WTC11 (cell line): ENCODE measurements around the gene FOXJ3. TPM values are rescaled to one million over a fixed set of nuclear protein-coding genes. Genes with fewer than 3 reads are reported as not detected.

Experiments
- ATAC-seq: fragments of 200-7000 bp; cut with Tn5 transposase; 2 replicates; pipeline ENCODE4 v1.10.0; 2021; ENCODE audit warnings: mild to moderate bottlenecking, moderate library complexity
- CTCF ChIA-PET: fragments of 300-600 bp; sonication (Branson Sonifier 250); formaldehyde crosslinking; loops from one replicate; lab custom pipeline; 2021; ENCODE audit warnings: antibody characterized with exemption; lab: Charles Lee
- POLR2A ChIA-PET: fragments of 350-600 bp; sonication (Branson Sonifier 250); formaldehyde crosslinking; loops from one replicate; lab custom pipeline; 2021; ENCODE audit warnings: antibody characterized with exemption; lab: Charles Lee
- DNase-seq: peaks from one replicate; pipeline ENCODE4 v3.0.0; 2021; ENCODE audit warnings: low spot score
- H3K27ac Mint-ChIP-seq: 2 replicates; pipeline ENCODE4 v1.8.0; 2021; ENCODE audit warnings: mixed read lengths
- H3K27me3 Mint-ChIP-seq: 2 replicates; pipeline ENCODE4 v1.8.0; 2021; ENCODE audit warnings: low read depth, mild to moderate bottlenecking, moderate library complexity, mixed read lengths
- H3K36me3 Mint-ChIP-seq: 2 replicates; pipeline ENCODE4 v1.8.0; 2021; ENCODE audit warnings: mixed read lengths
- H3K4me1 Mint-ChIP-seq: 2 replicates; pipeline ENCODE4 v1.8.0; 2022; ENCODE audit warnings: mixed read lengths
- H3K4me3 Mint-ChIP-seq: 2 replicates; pipeline ENCODE4 v1.8.0; 2021; ENCODE audit warnings: mild to moderate bottlenecking, moderate library complexity, mixed read lengths
- H3K9me3 Mint-ChIP-seq: 2 replicates; pipeline ENCODE4 v1.8.0; 2021; ENCODE audit warnings: mixed read lengths
- AR ChIP-seq: fragments of 250-450 bp; sonication (Bioruptor Pico); IDR thresholded peaks from 2 replicates; pipeline ENCODE4 v1.9.0; 2021; ENCODE audit warnings: mild to moderate bottlenecking
- CREB1 ChIP-seq: sonication (generic); formaldehyde crosslinking; IDR thresholded peaks from 2 replicates; pipeline ENCODE4 v1.8.0; 2023; ENCODE audit warnings: mild to moderate bottlenecking, missing genetic modification reagents
- CREM ChIP-seq: sonication (generic); formaldehyde crosslinking; IDR thresholded peaks from 2 replicates; pipeline ENCODE4 v1.8.1; 2022; ENCODE audit warnings: mild to moderate bottlenecking, missing genetic modification reagents, moderate library complexity
- E2F4 ChIP-seq: sonication (generic); formaldehyde crosslinking; IDR thresholded peaks from 2 replicates; pipeline ENCODE4 v1.8.1; 2022; ENCODE audit warnings: low read depth, mild to moderate bottlenecking, moderate library complexity, missing genetic modification reagents, borderline replicate concordance
- ELF4 ChIP-seq: sonication (generic); formaldehyde crosslinking; IDR thresholded peaks from 2 replicates; pipeline ENCODE4 v1.8.1; 2022; ENCODE audit warnings: low read depth, mild to moderate bottlenecking, moderate library complexity, missing genetic modification reagents
- GABPB1 ChIP-seq: sonication (generic); formaldehyde crosslinking; IDR thresholded peaks from 2 replicates; pipeline ENCODE4 v1.8.1; 2023; ENCODE audit warnings: mild to moderate bottlenecking, missing genetic modification reagents
- HMGA2 ChIP-seq: fragments of 250-450 bp; sonication (Bioruptor Pico); IDR thresholded peaks from 2 replicates; pipeline ENCODE4 v1.4.0; 2021; ENCODE audit warnings: mild to moderate bottlenecking, moderate library complexity
- MAX ChIP-seq: sonication (generic); formaldehyde crosslinking; IDR thresholded peaks from 2 replicates; pipeline ENCODE4 v1.8.0; 2022; ENCODE audit warnings: mild to moderate bottlenecking, missing genetic modification reagents
- MYBL2 ChIP-seq: sonication (generic); formaldehyde crosslinking; IDR thresholded peaks from 2 replicates; pipeline ENCODE4 v1.8.1; 2023; ENCODE audit warnings: mild to moderate bottlenecking, moderate library complexity, missing genetic modification reagents
- NFATC4 ChIP-seq: fragments of 250-450 bp; sonication (Bioruptor Pico); IDR thresholded peaks from 2 replicates; pipeline ENCODE4 v1.9.0; 2021; ENCODE audit warnings: mild to moderate bottlenecking
- NR1H2 ChIP-seq: sonication (generic); formaldehyde crosslinking; IDR thresholded peaks from 2 replicates; pipeline ENCODE4 v1.9.0; 2021; ENCODE audit warnings: mild to moderate bottlenecking, moderate library complexity, missing genetic modification reagents
- NR2C2 ChIP-seq: sonication (generic); formaldehyde crosslinking; IDR thresholded peaks from 2 replicates; pipeline ENCODE4 v1.8.0; 2022; ENCODE audit warnings: mild to moderate bottlenecking, missing genetic modification reagents
- NR3C1 ChIP-seq: sonication (generic); formaldehyde crosslinking; conservative IDR thresholded peaks from 2 replicates; pipeline ENCODE4 v1.8.1; 2023; ENCODE audit warnings: low read depth, mild to moderate bottlenecking, missing genetic modification reagents
- SP1 ChIP-seq: sonication (generic); formaldehyde crosslinking; conservative IDR thresholded peaks from 2 replicates; pipeline ENCODE4 v1.8.1; 2022; ENCODE audit warnings: missing genetic modification reagents
- ZNF138 ChIP-seq: sonication (generic); formaldehyde crosslinking; conservative IDR thresholded peaks from 2 replicates; pipeline ENCODE4 v1.8.1; 2022; ENCODE audit warnings: mild to moderate bottlenecking, moderate library complexity, missing genetic modification reagents
- total RNA-seq: library from RNA; stranded (reverse); gene quantifications from 3 replicates; pipeline ENCODE4 v1.2.3, GENCODE V29; 2021
- TF ChIP-seq, protein P1 (sequence below): sonication (generic); formaldehyde crosslinking; IDR thresholded peaks from 2 replicates; pipeline ENCODE4 v1.8.1; 2023; ENCODE audit warnings: mild to moderate bottlenecking, missing genetic modification reagents, borderline replicate concordance
- TF ChIP-seq, protein P2 (sequence below): sonication (generic); formaldehyde crosslinking; IDR thresholded peaks from 2 replicates; pipeline ENCODE4 v1.8.0; 2022; ENCODE audit warnings: mild to moderate bottlenecking, missing genetic modification reagents
- TF ChIP-seq, protein P3 (sequence below): sonication (generic); formaldehyde crosslinking; conservative IDR thresholded peaks from 2 replicates; pipeline ENCODE4 v1.8.1; 2023; ENCODE audit warnings: mild to moderate bottlenecking, low read depth, missing genetic modification reagents, moderate library complexity

FOXJ3 gene
- total RNA-seq, 1 experiment from 2014 or later = 43.3 TPM

DNA sequence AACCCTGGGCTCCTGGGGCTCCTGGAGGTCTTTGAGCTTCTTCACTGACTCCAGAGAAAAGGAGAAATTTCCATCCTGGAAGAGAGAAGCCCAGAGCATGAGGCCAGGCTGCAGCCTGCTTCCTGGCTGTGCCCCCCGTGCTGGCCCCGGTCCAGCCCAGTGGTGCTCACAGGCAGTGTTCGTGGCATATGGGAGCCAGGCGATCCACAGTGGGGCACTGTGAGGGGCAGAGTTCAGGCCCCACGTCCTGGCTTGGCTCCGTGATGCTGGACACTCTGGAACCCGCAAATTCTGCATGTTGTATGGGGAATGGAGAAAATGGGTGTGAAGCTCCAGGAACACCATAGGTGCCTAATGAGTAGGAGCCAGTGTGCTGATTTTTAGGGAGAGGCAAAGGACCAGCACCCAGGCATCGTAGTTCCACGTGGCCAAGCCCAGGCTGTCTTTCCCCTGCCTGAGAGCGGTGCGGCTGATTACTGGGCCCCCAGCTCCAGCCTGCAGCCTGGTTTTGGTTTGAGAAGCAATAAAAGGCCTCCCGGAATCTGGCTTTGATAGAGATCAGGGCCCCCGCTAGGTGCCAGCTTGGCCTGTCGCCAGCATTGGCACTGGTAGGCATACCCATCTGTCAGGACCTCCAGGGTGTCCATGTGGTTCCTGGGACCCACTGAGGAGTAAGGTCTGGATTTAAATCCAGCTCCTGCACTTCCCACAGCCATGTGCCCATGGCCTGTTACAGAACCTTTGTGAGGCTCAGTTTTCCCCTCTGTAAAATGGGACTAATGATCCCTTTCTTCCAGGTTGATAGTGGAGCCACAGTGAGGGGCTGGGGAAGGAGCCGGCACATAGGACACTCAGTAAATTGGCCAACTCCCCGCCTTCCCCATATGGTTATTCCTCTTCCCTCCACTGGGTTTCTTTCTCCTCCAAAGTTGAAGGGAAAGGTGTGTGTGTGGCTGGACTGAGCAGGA, 171.2 kb downstream of the FOXJ3 start:
- Mint-ChIP-seq H3K9me3 (peaks cover 14% of the 10 kb centered on the region), H3K27ac (no peak overlapping the region), H3K4me3 (no peak overlapping the region), H3K27me3 (no peaks in the 10 kb centered on the region; the same call in 1 of the 2 replicates), H3K36me3 (no peaks in the 10 kb centered on the region), H3K4me1 (peaks cover 10% of the 10 kb centered on the region)
- TF ChIP-seq NFATC4 (CRISPR knock-in tag) (no peak), HMGA2 (CRISPR knock-in tag) (no peak), NR3C1 (CRISPR knock-in tag) (no peak), MAX (CRISPR knock-in tag) (no peak), SP1 (no peak), NR2C2 (CRISPR knock-in tag) (no peak), CREB1 (no peak), CREM (CRISPR knock-in tag) (no peak), ZNF138 (CRISPR knock-in tag) (no peak)
- TF ChIP-seq, protein P1, sequence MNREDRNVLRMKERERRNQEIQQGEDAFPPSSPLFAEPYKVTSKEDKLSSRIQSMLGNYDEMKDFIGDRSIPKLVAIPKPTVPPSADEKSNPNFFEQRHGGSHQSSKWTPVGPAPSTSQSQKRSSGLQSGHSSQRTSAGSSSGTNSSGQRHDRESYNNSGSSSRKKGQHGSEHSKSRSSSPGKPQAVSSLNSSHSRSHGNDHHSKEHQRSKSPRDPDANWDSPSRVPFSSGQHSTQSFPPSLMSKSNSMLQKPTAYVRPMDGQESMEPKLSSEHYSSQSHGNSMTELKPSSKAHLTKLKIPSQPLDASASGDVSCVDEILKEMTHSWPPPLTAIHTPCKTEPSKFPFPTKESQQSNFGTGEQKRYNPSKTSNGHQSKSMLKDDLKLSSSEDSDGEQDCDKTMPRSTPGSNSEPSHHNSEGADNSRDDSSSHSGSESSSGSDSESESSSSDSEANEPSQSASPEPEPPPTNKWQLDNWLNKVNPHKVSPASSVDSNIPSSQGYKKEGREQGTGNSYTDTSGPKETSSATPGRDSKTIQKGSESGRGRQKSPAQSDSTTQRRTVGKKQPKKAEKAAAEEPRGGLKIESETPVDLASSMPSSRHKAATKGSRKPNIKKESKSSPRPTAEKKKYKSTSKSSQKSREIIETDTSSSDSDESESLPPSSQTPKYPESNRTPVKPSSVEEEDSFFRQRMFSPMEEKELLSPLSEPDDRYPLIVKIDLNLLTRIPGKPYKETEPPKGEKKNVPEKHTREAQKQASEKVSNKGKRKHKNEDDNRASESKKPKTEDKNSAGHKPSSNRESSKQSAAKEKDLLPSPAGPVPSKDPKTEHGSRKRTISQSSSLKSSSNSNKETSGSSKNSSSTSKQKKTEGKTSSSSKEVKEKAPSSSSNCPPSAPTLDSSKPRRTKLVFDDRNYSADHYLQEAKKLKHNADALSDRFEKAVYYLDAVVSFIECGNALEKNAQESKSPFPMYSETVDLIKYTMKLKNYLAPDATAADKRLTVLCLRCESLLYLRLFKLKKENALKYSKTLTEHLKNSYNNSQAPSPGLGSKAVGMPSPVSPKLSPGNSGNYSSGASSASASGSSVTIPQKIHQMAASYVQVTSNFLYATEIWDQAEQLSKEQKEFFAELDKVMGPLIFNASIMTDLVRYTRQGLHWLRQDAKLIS (CRISPR knock-in tag) = no peak
- CTCF ChIA-PET = interaction anchor here (5.2 kb wide), 1 partner anchor 10 kb away, joined by 38 read pairs; no protein-coding TSS in a partner anchor
- ATAC-seq = no peak
- POLR2A ChIA-PET = no interaction called here
- no peak for DNase-seq

GRCh38 chr1:42163114-42163513, 171.9 kb downstream of the FOXJ3 start:
- CTCF ChIA-PET = interaction anchor here (5.2 kb wide), 1 partner anchor 10 kb away, joined by 38 read pairs; no protein-coding TSS in a partner anchor
- DNase-seq (no peak), ATAC-seq (no peak)
- Mint-ChIP-seq H3K36me3 (no peaks in the 10 kb centered on the region), H3K27me3 (no peaks in the 10 kb centered on the region; the same call in 1 of the 2 replicates), H3K9me3 (peaks cover 14% of the 10 kb centered on the region), H3K4me3 (no peak overlapping the region), H3K27ac (no peak overlapping the region), H3K4me1 (peaks cover 10% of the 10 kb centered on the region)
- POLR2A ChIA-PET = no interaction called here
- TF ChIP-seq, protein P2, sequence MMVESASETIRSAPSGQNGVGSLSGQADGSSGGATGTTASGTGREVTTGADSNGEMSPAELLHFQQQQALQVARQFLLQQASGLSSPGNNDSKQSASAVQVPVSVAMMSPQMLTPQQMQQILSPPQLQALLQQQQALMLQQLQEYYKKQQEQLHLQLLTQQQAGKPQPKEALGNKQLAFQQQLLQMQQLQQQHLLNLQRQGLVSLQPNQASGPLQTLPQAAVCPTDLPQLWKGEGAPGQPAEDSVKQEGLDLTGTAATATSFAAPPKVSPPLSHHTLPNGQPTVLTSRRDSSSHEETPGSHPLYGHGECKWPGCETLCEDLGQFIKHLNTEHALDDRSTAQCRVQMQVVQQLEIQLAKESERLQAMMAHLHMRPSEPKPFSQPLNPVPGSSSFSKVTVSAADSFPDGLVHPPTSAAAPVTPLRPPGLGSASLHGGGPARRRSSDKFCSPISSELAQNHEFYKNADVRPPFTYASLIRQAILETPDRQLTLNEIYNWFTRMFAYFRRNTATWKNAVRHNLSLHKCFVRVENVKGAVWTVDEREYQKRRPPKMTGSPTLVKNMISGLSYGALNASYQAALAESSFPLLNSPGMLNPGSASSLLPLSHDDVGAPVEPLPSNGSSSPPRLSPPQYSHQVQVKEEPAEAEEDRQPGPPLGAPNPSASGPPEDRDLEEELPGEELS = no peak
- TF ChIP-seq, protein P3, sequence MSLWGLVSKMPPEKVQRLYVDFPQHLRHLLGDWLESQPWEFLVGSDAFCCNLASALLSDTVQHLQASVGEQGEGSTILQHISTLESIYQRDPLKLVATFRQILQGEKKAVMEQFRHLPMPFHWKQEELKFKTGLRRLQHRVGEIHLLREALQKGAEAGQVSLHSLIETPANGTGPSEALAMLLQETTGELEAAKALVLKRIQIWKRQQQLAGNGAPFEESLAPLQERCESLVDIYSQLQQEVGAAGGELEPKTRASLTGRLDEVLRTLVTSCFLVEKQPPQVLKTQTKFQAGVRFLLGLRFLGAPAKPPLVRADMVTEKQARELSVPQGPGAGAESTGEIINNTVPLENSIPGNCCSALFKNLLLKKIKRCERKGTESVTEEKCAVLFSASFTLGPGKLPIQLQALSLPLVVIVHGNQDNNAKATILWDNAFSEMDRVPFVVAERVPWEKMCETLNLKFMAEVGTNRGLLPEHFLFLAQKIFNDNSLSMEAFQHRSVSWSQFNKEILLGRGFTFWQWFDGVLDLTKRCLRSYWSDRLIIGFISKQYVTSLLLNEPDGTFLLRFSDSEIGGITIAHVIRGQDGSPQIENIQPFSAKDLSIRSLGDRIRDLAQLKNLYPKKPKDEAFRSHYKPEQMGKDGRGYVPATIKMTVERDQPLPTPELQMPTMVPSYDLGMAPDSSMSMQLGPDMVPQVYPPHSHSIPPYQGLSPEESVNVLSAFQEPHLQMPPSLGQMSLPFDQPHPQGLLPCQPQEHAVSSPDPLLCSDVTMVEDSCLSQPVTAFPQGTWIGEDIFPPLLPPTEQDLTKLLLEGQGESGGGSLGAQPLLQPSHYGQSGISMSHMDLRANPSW (CRISPR knock-in tag) = no peak
- TF ChIP-seq AR (CRISPR knock-in tag) (no peak), NR1H2 (no peak), ELF4 (CRISPR knock-in tag) (no peak), GABPB1 (CRISPR knock-in tag) (no peak), NR3C1 (CRISPR knock-in tag) (no peak), E2F4 (CRISPR knock-in tag) (no peak), MYBL2 (CRISPR knock-in tag) (no peak), MAX (CRISPR knock-in tag) (no peak)
